Natural killer cell treated with Interleukin-12 subunit alpha and Interleukin-12 subunit beta and Interleukin-15 and Interleukin-18, amount 100 ng/mL, for 72 hours (primary cell): ENCODE results near the gene HLTF. TPM values are rescaled to one million over a fixed set of nuclear protein-coding genes. Genes with fewer than 3 reads are reported as not detected.
"Not testable (repeated sequence)": the region's sequence is repeated elsewhere in the genome, so short reads cannot be mapped to it uniquely, and the experiment has no call there.

ENCODE experiments used
- ATAC-seq, 2 donors: fragments of 150-1000 bp; cut with Tn5 transposase in 1 of 2; sonication (Bioruptor Pico), chemical (Tn5 transposase) in 1 of 2; 2 replicates each; pipeline ENCODE4 v1.10.0; 2021
- DNase-seq: peaks from one replicate; pipeline ENCODE4 v3.0.0; 2022; ENCODE audit warnings: low spot score
- H3K27ac Mint-ChIP-seq, 2 donors: 1 replicate in 1 of 2; 2 replicates in 1 of 2; pipeline ENCODE4 v1.8.0; 2022; ENCODE audit warnings: mixed read lengths in 2 of 2, mild to moderate bottlenecking in 1 of 2, moderate library complexity in 1 of 2
- H3K27me3 Mint-ChIP-seq, 2 donors: 1 replicate in 1 of 2; 2 replicates in 1 of 2; pipeline ENCODE4 v1.8.0; 2022; ENCODE audit warnings: mixed read lengths in 2 of 2
- H3K36me3 Mint-ChIP-seq: one replicate; pipeline ENCODE4 v1.8.0; 2022; ENCODE audit warnings: mixed read lengths
- H3K4me1 Mint-ChIP-seq, 2 donors: 1 replicate in 1 of 2; 2 replicates in 1 of 2; pipeline ENCODE4 v1.8.0; 2022; ENCODE audit warnings: low read depth in 2 of 2, mixed read lengths in 2 of 2, mild to moderate bottlenecking in 1 of 2
- H3K4me3 Mint-ChIP-seq: one replicate; pipeline ENCODE4 v1.8.0; 2022; ENCODE audit warnings: mixed read lengths
- H3K9me3 Mint-ChIP-seq: 2 replicates; pipeline ENCODE4 v1.8.0; 2022; ENCODE audit warnings: mixed read lengths
- total RNA-seq, 2 donors: library from RNA; stranded (reverse); gene quantifications; one replicate each; pipeline ENCODE4 v1.2.3, GENCODE V29; 2022

The HLTF gene
- total RNA-seq, 2 donors from 2014 or later, result 17.8 to 19.2 TPM

DNA sequence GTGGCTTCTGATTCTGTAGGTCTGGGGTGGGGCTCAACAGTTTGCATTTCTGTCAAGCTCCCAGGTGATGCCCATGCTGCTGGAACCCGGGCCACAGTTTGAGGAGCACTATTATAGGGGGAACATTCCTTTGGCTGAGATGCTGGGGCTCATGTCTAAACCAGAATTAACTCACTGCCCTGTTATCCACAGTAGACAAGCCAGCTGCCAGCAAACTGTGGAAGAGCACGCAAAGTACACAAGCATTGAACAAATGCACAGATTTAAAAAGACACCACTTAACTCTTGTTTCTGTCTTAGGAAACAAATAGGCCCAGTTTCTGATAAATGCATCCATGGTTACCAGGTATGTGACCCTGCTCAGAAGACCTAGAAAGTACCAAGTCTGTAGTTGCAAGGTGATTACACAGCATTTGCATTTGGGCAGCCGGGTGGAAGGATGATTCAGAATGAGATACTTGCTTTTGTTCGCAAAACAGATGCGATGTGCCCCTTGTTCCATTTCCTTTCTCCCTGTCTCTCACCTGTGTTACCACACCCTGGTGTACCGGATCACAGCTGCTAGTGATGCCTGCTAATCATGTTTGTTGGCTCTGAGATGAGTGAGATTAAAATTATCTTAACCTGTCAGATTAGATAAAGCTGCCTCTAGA lies 82.6 kb downstream of the HLTF start:
- Mint-ChIP-seq H3K27me3 (no peaks in the 10 kb centered on the region), H3K4me1 (peaks cover 51 to 52% of the 10 kb centered on the region in 2 donors), H3K36me3 (peaks cover 25% of the 10 kb centered on the region), H3K27ac (peak overlapping the region in 1 of 2 donors; percentile 44), H3K4me3 (peak overlapping the region; percentile 57), H3K9me3 (no peaks in the 10 kb centered on the region)
- DNase-seq (no peak), ATAC-seq (peak in 1 of 2 donors; percentile 32)

- peaks cover 46 to 55% of the 10 kb centered on the region in 2 donors for H3K4me1 Mint-ChIP-seq
- H3K36me3 Mint-ChIP-seq, result peaks cover 30% of the 10 kb centered on the region
Measured at GRCh38 chr3:149001727-149002126, 84.6 kb downstream of the HLTF start.

DNA sequence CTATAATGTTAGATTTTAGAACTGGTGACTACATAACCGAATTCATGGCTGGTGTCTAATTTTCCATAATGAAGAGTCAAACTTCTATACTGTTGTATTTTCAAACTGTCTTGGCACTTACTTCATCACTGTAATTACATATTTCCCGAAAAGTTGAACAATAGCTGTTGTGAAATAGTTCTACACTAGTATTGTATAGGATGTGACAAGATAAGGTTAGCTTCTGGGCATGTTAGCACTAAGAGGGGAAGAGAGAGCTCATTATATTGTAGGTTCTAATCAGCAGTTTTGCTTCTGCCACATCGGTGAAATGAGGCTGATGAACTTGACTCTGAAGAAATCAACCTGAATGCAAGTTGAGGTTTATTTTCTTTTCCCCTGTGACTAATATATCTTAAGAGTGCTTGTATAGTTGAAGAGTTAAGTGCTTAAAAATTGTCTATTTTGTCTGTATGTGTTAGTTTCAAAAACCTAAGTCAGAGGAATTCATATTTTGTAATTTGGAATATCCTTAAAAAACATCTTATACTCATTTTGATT lies 86.1 kb downstream of the HLTF start:
- Mint-ChIP-seq H3K4me1 (peaks cover 50 to 66% of the 10 kb centered on the region in 2 donors), H3K36me3 (peaks cover 44% of the 10 kb centered on the region), H3K27me3 (no peaks in the 10 kb centered on the region), H3K27ac (peak overlapping the region; percentile 95 to 97), H3K4me3 (peak overlapping the region; percentile 80), H3K9me3 (no peaks in the 10 kb centered on the region)
- no peak for DNase-seq
- ATAC-seq, result peak; percentile 77 to 89

More at GRCh38 chr3:149001727-149002126, 84.6 kb downstream of the HLTF start:
- no peaks in the 10 kb centered on the region for H3K9me3 Mint-ChIP-seq
- no peaks in the 10 kb centered on the region for H3K27me3 Mint-ChIP-seq
- peak overlapping the region; percentile 95 to 97 for H3K27ac Mint-ChIP-seq
- peak overlapping the region; percentile 36 for H3K4me3 Mint-ChIP-seq
- DNase-seq (no peak), ATAC-seq (no peak)

DNA sequence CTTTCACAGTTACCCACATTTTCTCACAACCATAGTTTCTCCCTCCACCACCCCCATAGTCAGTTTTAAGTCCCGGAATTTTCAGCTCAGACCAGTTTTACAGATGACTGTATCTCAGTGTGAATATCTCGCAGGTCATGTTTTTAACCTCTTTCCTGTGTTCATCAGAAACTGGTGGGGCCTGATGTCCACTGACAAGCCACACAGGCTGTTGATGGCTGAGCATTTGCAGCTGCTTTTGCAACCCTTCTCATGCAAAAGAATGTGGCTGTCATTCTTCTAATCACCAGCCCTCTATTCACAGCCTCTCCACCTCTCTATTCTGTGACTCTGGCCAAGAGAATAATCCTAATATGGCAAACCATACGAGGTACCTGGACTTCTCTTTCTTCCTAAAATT lies 86.5 kb downstream of the HLTF start:
- no peak for DNase-seq
- H3K36me3 Mint-ChIP-seq, result peaks cover 45% of the 10 kb centered on the region
- no peaks in the 10 kb centered on the region for H3K27me3 Mint-ChIP-seq
- H3K9me3 Mint-ChIP-seq, result no peaks in the 10 kb centered on the region
- ATAC-seq, result peak; percentile 76 to 77
- peaks cover 50 to 67% of the 10 kb centered on the region in 2 donors for H3K4me1 Mint-ChIP-seq
- peak overlapping the region; percentile 80 for H3K4me3 Mint-ChIP-seq
- peak overlapping the region; percentile 95 to 97 for H3K27ac Mint-ChIP-seq

GRCh38 chr3:148998715-148999423 lies 87.5 kb downstream of the HLTF start:
- Mint-ChIP-seq H3K27me3 (no peaks in the 10 kb centered on the region), H3K4me3 (peak overlapping the region; percentile 80), H3K27ac (peak overlapping the region; percentile 95 to 97), H3K9me3 (no peaks in the 10 kb centered on the region), H3K36me3 (peaks cover 42% of the 10 kb centered on the region), H3K4me1 (peaks cover 50 to 66% of the 10 kb centered on the region in 2 donors)
- DNase-seq, result no peak
- peak; percentile 51 to 53 for ATAC-seq

- H3K27me3 Mint-ChIP-seq, result no peaks in the 10 kb centered on the region
- peaks cover 40% of the 10 kb centered on the region for H3K36me3 Mint-ChIP-seq
- ATAC-seq (no peak), DNase-seq (no peak)
- H3K4me3 Mint-ChIP-seq, result peak overlapping the region; percentile 80
- H3K9me3 Mint-ChIP-seq, result no peaks in the 10 kb centered on the region
- H3K27ac Mint-ChIP-seq, result peak overlapping the region; percentile 95 to 97
- peaks cover 55 to 70% of the 10 kb centered on the region in 2 donors for H3K4me1 Mint-ChIP-seq
Measured at GRCh38 chr3:148998297-148998696, 88.0 kb downstream of the HLTF start.

DNA sequence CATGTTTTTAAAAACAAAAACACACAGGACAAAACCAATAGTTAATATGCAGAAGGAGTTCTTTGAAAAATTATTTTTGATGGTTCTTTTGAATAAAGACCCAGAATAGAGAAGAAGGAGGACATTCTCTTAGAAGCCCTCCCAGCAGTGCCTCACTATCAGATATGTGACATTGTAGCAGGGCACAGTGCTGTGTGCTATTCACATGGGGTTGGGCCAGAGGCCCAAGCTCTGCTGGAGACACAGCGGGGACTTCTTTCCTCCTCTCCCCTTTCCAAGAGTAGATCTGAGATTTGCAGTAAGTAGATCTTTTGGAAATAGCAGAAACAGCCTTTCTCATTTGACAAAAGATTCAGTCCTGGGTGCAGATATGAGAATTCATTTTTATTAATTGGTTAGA lies 88.7 kb downstream of the HLTF start:
- H3K9me3 Mint-ChIP-seq, result no peaks in the 10 kb centered on the region
- ATAC-seq (no peak), DNase-seq (no peak)
- peak overlapping the region; percentile 95 to 97 for H3K27ac Mint-ChIP-seq
- H3K27me3 Mint-ChIP-seq, result no peaks in the 10 kb centered on the region
- H3K36me3 Mint-ChIP-seq, result peaks cover 40% of the 10 kb centered on the region
- peaks cover 62 to 76% of the 10 kb centered on the region in 2 donors for H3K4me1 Mint-ChIP-seq
- H3K4me3 Mint-ChIP-seq, result peak overlapping the region; percentile 54

- DNase-seq, result no peak
Measured at GRCh38 chr3:148992635-148993255, 93.6 kb downstream of the HLTF start.

DNA sequence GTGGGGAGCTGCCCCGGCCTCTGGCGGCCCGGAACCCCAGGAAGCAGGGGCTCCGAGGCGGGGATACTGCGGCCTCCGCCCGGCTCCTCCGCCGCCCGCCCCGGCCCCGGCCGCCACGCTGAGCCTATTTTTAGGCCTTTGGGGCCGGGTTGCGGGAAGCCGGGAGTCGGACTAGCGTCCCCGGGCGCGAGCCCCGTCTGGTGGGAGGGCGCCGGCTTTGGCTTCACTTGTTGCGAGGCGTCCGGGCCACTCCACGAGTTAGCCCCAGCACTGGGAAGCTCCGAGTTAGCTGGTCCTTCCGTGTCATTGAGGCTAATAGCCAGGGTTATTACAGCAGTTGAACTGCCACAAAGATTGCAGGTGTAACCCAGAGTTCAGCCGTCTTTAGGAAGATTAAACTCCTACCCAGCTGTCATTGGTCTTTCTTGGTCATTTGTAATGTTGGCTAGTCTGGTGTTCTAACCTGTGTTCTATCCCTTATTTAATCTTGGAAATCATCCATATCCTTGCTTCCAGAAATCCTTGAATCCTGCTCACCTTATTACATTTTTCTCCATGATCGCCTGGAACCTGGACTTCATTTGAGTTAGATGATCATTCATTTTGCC lies 94.2 kb downstream of the HLTF start:
- Mint-ChIP-seq H3K36me3 (peaks cover 19% of the 10 kb centered on the region), H3K9me3 (no peaks in the 10 kb centered on the region), H3K4me3 (peak overlapping the region; percentile 91), H3K4me1 (peaks cover 40 to 61% of the 10 kb centered on the region in 2 donors), H3K27ac (peak overlapping the region; percentile 95 to 96), H3K27me3 (no peaks in the 10 kb centered on the region)
- DNase-seq, result no peak
- peak in 1 of 2 donors; percentile 0 for ATAC-seq

More at GRCh38 chr3:148992635-148993255, 93.6 kb downstream of the HLTF start:
- Mint-ChIP-seq H3K4me3 (peak overlapping the region; percentile 91), H3K4me1 (peaks cover 43 to 66% of the 10 kb centered on the region in 2 donors), H3K9me3 (no peaks in the 10 kb centered on the region), H3K27ac (peak overlapping the region; percentile 95 to 96), H3K36me3 (peaks cover 25% of the 10 kb centered on the region), H3K27me3 (no peaks in the 10 kb centered on the region)
- no peak for ATAC-seq

DNA sequence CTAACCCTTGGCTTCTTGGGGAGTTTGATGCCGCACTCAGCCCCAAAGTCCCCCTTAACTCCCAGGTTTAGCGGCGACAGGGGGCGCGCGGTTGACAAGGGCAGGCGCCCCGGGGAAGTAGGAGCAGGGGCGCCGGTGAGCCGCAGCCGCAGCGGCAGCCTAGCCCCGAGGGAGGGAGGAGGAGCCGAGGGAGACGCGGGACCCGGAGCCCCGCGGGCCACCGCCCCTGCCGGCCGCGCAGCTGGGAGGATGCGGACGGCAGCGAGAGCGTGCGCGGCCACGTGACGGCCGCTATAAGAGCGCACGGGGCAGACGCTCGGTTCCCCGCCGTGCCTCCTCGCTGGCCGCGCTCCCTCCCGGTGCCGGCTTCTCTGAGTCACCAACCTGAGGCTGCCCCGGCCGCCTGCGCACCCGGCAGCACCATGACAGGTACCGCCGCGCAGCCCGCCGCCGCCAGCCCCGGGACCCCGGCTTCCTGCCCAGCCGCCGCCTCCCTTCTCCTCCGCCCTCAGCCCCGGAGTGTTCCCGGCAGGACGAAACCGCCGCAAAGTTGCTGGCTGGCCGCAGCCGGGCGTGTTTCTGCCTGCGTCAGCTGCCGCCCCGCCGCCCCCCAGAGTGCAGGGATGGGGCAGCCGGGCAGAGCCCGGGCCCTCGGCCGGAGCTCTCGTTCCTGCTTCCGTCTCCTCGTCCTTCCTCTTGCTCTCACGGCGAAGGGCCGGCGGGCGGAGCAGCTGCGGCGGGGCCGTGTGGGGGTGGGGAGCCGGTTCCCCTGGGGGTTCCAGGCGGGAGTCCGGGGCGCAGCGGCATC lies 94.9 kb downstream of the HLTF start, which contains the start of gene GYG1:
Gene GYG1, plus strand, starts transcription at position 322 of the 808 bp plus-strand sequence. Its CDS starts 101 bp downstream, at position 423.
- peak; percentile 92 to 93 for ATAC-seq

DNA sequence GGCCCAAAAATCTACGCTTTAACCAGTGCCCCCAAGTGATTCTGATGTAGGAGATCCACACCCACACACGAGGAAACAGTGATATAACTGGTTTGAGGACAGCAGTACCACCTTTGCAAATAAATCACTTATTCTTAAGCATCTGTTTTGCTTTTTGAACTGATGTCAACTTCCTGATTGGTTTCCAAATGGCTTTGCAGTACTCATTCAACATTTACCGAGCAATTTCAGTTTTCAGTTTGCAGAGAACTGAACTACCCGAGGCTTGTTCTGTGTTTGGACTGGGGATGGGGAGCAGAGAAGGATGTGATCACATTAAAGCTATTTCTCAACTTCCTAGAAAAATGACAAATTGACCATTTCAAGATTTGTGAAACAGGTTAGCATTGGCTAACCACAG lies 96.1 kb downstream of the HLTF start:
- Mint-ChIP-seq H3K4me3 (peak overlapping the region; percentile 76), H3K27me3 (peaks cover 0 to 4% of the 10 kb centered on the region in 2 donors), H3K4me1 (peaks cover 28 to 42% of the 10 kb centered on the region in 2 donors), H3K27ac (peak overlapping the region; percentile 95 to 96), H3K36me3 (peaks cover under 1% of the 10 kb centered on the region), H3K9me3 (no peaks in the 10 kb centered on the region)
- DNase-seq (peak; percentile 64), ATAC-seq (peak; percentile 58 to 60)

More for the DNA sequence above, 94.9 kb downstream of the HLTF start, which contains the start of gene GYG1:
- H3K27ac Mint-ChIP-seq, result peak within 1 kb of the TSS; percentile 95 to 96
- H3K36me3 Mint-ChIP-seq, result peaks cover 12% of the 10 kb centered on the region
- peak; percentile 91 for DNase-seq
- H3K4me3 Mint-ChIP-seq, result peak within 1 kb of the TSS; percentile 91
- H3K4me1 Mint-ChIP-seq, result peaks cover 36 to 54% of the 10 kb centered on the region in 2 donors
- no peaks in the 10 kb centered on the region for H3K27me3 Mint-ChIP-seq
- H3K9me3 Mint-ChIP-seq, result no peaks in the 10 kb centered on the region

DNA sequence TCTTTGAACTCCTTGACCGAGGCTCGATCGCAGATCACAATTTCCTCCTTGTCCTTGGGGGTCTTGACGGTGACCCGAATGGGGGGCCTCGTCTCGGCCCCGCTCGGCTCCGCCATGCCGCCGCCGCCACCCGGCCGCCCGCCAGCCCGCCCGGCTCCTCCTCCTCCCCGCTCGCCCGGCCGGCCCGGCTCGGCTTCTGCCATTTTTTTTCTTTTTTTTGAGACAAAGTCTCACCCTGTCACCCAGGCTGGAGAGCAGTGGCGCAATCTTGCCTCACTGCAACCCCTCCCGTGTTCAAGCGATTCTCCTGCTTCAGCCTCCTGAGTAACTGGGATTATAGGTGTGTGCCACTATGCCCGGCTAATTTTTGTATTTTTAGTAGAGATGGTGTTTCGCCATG lies 98.8 kb downstream of the HLTF start:
- not testable (repeated sequence) for H3K27me3 Mint-ChIP-seq, ATAC-seq, H3K4me3 Mint-ChIP-seq, H3K9me3 Mint-ChIP-seq, DNase-seq, H3K36me3 Mint-ChIP-seq
- Mint-ChIP-seq H3K27ac (peak overlapping the region in 1 of 2 donors; percentile 24), H3K4me1 (peaks cover 11 to 25% of the 10 kb centered on the region in 2 donors)
